IPS DF 6.9 (cell line): ENCODE measurements around the gene GADD45B.

Source experiments
- DNase-seq: peaks from one replicate; pipeline ENCODE4 v3.0.0-alpha.2; 2013; ENCODE audit warnings: low read depth, low spot score
- H3K27ac ChIP-seq: one replicate; pipeline ENCODE4 v1.5.1; 2013; ENCODE audit warnings: low read length, control low read depth
- H3K27me3 ChIP-seq: 2 replicates; pipeline ENCODE4 v1.6.1; 2013; ENCODE audit warnings: mild to moderate bottlenecking, low read length; ENCODE audit not compliant: control insufficient read depth, insufficient read depth
- H3K36me3 ChIP-seq: 2 replicates; pipeline ENCODE4 v1.6.1; 2013; ENCODE audit warnings: low read length; ENCODE audit not compliant: control insufficient read depth, insufficient read depth
- H3K4me1 ChIP-seq: 2 replicates; pipeline ENCODE4 v1.6.1; 2013; ENCODE audit warnings: low read length; ENCODE audit not compliant: control insufficient read depth, insufficient read depth
- H3K4me3 ChIP-seq: 2 replicates; pipeline ENCODE4 v1.5.1; 2013; ENCODE audit warnings: mild to moderate bottlenecking, low read length
- H3K9me3 ChIP-seq: 2 replicates; pipeline ENCODE4 v1.6.1; 2013; ENCODE audit warnings: low read length, inconsistent platforms; ENCODE audit not compliant: control insufficient read depth, insufficient read depth
- WGBS: extraction: QIAGEN DNeasy Blood & Tissue Kit; methylation state at CpG from one replicate; pipeline ENCODE4 v1.1.7; 2013; ENCODE audit warnings: mixed read lengths, missing lambda C conversion rate; ENCODE audit not compliant: insufficient read length, insufficient coverage; 5-methylcytosine and 5-hydroxymethylcytosine counted together

The GADD45B gene

GRCh38 chr19:2475702-2476450, at the start of gene GADD45B:
Gene GADD45B, plus strand, starts transcription at chr19:2476127. Its CDS starts 232 bp downstream, at chr19:2476359.
- WGBS: no CpG with 5 or more reads among the region's 70 CpGs
- DNase-seq: peak; percentile 87
- no peaks in the 10 kb centered on the region for H3K27me3 ChIP-seq

GRCh38 chr19:2426611-2427428, 49.1 kb upstream of the GADD45B start:
- Histone ChIP-seq H3K9me3 (no peaks in the 10 kb centered on the region), H3K36me3 (peaks cover 26% of the 10 kb centered on the region), H3K27me3 (no peaks in the 10 kb centered on the region), H3K4me3 (peak overlapping the region; percentile 85), H3K27ac (no peak overlapping the region), H3K4me1 (peaks cover 12% of the 10 kb centered on the region)
- no CpG with 5 or more reads among the region's 66 CpGs for WGBS
- no peak for DNase-seq

More at GRCh38 chr19:2475702-2476450, at the start of gene GADD45B:
- H3K9me3 ChIP-seq: no peaks in the 10 kb centered on the region
- peaks cover 5% of the 10 kb centered on the region; the same call in 1 of the 2 replicates for H3K4me1 ChIP-seq
- H3K27ac ChIP-seq: no peak within 1 kb of the TSS
- peak within 1 kb of the TSS; percentile 74 for H3K4me3 ChIP-seq
- no peaks in the 10 kb centered on the region for H3K36me3 ChIP-seq

GRCh38 chr19:2427429-2428320, 48.3 kb upstream of the GADD45B start, which contains the start of gene TIMM13:
Gene TIMM13, minus strand, starts transcription at chr19:2427586. Its CDS starts 53 bp downstream, at chr19:2427533.
- H3K4me3 ChIP-seq: peak within 1 kb of the TSS; percentile 85
- H3K4me1 ChIP-seq: peaks cover 12% of the 10 kb centered on the region
- peak; percentile 93 for DNase-seq
- H3K36me3 ChIP-seq: peaks cover 35% of the 10 kb centered on the region
- no CpG with 5 or more reads among the region's 77 CpGs for WGBS
- H3K9me3 ChIP-seq: no peaks in the 10 kb centered on the region
- H3K27me3 ChIP-seq: no peaks in the 10 kb centered on the region
- no peak within 1 kb of the TSS for H3K27ac ChIP-seq

GRCh38 chr19:2428321-2428690, 47.6 kb upstream of the GADD45B start:
- H3K36me3 ChIP-seq: peaks cover 35% of the 10 kb centered on the region

GRCh38 chr19:2428756-2429711, 46.9 kb upstream of the GADD45B start:
- Histone ChIP-seq H3K27ac (no peak overlapping the region), H3K36me3 (peaks cover 37% of the 10 kb centered on the region), H3K4me3 (no peak overlapping the region), H3K27me3 (no peaks in the 10 kb centered on the region), H3K4me1 (peaks cover 12% of the 10 kb centered on the region), H3K9me3 (no peaks in the 10 kb centered on the region)
- no peak for DNase-seq
- WGBS: no CpG with 5 or more reads among the region's 37 CpGs

More at GRCh38 chr19:2428321-2428690, 47.6 kb upstream of the GADD45B start:
- Histone ChIP-seq H3K9me3 (no peaks in the 10 kb centered on the region), H3K4me3 (no peak overlapping the region), H3K27ac (no peak overlapping the region), H3K4me1 (peaks cover 12% of the 10 kb centered on the region), H3K27me3 (no peaks in the 10 kb centered on the region)
- DNase-seq: no peak
- no CpG with 5 or more reads among the region's 25 CpGs for WGBS

- Histone ChIP-seq H3K36me3 (peaks cover 47% of the 10 kb centered on the region), H3K9me3 (no peaks in the 10 kb centered on the region), H3K4me1 (peaks cover 10% of the 10 kb centered on the region), H3K27me3 (no peaks in the 10 kb centered on the region), H3K27ac (no peak overlapping the region), H3K4me3 (no peak overlapping the region)
- DNase-seq: no peak
- no CpG with 5 or more reads among the region's 25 CpGs for WGBS
These were observed 45.9 kb upstream of the GADD45B start for GRCh38 chr19:2429917-2430535.

- peaks cover 2% of the 10 kb centered on the region; the same call in 1 of the 2 replicates for H3K4me1 ChIP-seq
- H3K9me3 ChIP-seq: no peaks in the 10 kb centered on the region
- no peak for DNase-seq
- no peaks in the 10 kb centered on the region for H3K27me3 ChIP-seq
- H3K27ac ChIP-seq: no peak overlapping the region
- H3K4me3 ChIP-seq: no peak overlapping the region
- H3K36me3 ChIP-seq: peaks cover 46% of the 10 kb centered on the region
- WGBS: no CpG with 5 or more reads among the region's 37 CpGs
These were observed 44.4 kb upstream of the GADD45B start for GRCh38 chr19:2431318-2432055.

GRCh38 chr19:2432131-2432848, 43.6 kb upstream of the GADD45B start:
- Histone ChIP-seq H3K9me3 (no peaks in the 10 kb centered on the region), H3K36me3 (peaks cover 50% of the 10 kb centered on the region), H3K27me3 (no peaks in the 10 kb centered on the region), H3K4me1 (peaks cover 2% of the 10 kb centered on the region; the same call in 1 of the 2 replicates), H3K27ac (no peak overlapping the region), H3K4me3 (no peak overlapping the region)
- no CpG with 5 or more reads among the region's 25 CpGs for whole genome bisulfite sequencing
- DNase-seq: no peak
